ENCODE measurements around the gene CTSA.

The CTSA gene

DNA sequence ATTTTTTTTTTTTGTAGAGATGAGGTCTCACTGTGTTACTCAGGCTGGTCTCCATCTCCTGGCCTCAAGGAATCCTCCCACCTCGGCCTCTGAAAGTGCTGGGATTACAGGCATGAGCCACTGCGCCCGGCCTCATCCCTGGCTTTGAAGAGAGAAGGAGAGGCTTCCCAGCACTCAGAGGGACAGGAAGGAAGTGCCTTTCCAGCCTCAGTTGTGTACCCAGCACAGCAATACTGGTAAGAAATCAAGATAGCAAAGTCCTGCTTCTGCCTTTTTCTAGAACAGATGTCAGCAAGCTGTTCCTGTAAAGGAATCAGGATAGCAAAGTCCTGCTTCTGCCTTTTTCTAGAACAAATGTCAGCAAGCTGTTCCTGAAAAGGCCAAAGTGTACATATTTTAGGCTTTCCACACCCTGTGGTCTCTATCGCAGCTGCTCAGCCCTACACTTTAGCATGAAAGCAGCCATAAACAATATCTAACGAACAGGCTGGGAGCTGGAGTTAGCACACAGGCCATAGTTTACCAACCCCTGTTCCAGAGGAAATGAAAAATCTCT is 27.1 kb downstream of the CTSA start:
- H3K4me3 ChIP-seq (ENCODE audit: control insufficient read depth, low read depth, low read length) = no peak overlapping the region
- no peak for DNase-seq (ENCODE audit: low read depth)
- TF ChIP-seq, protein P1, sequence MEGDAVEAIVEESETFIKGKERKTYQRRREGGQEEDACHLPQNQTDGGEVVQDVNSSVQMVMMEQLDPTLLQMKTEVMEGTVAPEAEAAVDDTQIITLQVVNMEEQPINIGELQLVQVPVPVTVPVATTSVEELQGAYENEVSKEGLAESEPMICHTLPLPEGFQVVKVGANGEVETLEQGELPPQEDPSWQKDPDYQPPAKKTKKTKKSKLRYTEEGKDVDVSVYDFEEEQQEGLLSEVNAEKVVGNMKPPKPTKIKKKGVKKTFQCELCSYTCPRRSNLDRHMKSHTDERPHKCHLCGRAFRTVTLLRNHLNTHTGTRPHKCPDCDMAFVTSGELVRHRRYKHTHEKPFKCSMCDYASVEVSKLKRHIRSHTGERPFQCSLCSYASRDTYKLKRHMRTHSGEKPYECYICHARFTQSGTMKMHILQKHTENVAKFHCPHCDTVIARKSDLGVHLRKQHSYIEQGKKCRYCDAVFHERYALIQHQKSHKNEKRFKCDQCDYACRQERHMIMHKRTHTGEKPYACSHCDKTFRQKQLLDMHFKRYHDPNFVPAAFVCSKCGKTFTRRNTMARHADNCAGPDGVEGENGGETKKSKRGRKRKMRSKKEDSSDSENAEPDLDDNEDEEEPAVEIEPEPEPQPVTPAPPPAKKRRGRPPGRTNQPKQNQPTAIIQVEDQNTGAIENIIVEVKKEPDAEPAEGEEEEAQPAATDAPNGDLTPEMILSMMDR (IDR thresholded peaks at IDR 0.05; ENCODE audit: control insufficient read depth, insufficient read depth, low read depth, low read length, missing control alignments) = no peak

DNA sequence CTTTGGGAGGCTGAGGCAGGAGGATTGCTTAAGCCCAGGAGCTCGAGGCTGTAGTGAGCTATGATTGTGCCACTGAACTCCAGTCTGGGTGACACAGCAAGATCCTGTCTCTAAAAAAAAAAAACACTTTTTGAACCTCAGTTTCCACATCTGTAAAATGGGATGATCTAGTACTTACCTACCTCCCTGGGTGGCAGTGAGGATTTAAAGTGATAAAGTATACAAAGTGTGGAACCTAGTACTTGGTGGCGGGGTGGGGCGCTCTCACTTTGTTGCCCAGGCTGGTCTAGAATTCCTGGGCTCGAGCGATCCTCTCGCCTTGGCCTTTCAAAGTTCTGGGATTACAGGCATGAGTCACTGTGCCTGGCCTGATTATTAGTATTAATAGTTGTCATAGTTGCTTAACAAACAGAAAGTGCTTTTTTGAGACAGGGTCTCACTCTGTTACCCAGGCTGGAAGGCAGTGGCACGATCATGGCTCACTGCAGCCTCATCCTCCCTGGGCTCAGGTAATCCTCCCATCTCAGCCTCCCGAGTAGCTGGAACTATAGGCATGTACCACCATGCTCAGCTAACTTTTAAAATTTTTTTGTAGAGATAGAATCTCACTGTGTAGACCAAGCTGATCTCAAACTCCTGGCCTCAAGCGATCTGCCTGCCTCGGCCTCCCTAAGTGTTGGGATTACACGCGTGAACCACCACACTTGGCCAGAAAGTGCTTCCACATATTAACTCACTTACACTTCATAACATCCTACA is 27.8 kb downstream of the CTSA start:
- no peak for DNase-seq (ENCODE audit: low read depth)
- TF ChIP-seq, protein P1 (IDR thresholded peaks at IDR 0.05; ENCODE audit: control insufficient read depth, insufficient read depth, low read depth, low read length, missing control alignments) = no peak
- no peak overlapping the region for H3K4me3 ChIP-seq (ENCODE audit: control insufficient read depth, low read depth, low read length)

DNA sequence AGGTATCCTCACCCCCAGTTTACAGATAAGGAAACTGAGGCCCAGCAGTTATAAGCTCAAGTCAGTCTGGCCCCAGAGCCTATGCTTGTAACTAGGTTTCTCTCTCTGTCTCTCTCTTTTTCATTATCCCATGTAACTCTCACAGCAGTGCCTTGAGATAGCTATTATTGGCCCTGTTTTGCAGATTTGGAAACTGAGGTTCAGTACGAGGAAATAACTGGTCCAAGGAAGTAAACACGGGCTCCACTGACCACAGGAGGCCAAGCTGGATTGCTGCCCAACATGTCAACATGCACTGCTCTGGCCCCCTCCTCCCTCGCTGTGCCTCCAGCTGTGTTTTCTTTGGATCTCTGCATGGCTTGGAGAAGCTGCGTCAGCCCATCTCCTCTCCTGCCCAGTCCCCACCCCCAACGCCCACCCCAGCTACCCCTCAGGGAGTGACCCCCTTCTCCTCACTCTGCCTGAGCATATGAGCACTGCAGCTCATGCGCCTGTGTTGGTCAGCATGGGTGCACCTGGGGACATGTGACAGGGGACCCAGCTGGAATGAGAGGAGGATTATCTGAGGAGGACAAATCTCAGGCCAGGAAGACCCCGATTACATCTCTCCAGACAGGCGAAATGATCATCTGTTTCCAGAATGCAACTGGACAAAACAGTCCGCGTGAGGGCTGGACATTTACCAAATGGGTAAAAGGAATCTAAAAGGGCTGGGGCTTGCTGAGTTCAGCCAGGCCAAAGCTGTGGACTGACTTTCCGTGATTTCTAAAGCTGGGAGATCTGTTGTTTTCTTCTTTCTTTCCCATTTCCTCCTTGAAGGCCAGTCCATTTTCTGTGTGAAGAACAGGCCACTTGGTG is 28.6 kb downstream of the CTSA start:
- H3K4me3 ChIP-seq (ENCODE audit: control insufficient read depth, low read depth, low read length) = no peak overlapping the region
- DNase-seq (ENCODE audit: low read depth) = no peak
- TF ChIP-seq, protein P1 (IDR thresholded peaks at IDR 0.05; ENCODE audit: control insufficient read depth, insufficient read depth, low read depth, low read length, missing control alignments) = no peak

DNA sequence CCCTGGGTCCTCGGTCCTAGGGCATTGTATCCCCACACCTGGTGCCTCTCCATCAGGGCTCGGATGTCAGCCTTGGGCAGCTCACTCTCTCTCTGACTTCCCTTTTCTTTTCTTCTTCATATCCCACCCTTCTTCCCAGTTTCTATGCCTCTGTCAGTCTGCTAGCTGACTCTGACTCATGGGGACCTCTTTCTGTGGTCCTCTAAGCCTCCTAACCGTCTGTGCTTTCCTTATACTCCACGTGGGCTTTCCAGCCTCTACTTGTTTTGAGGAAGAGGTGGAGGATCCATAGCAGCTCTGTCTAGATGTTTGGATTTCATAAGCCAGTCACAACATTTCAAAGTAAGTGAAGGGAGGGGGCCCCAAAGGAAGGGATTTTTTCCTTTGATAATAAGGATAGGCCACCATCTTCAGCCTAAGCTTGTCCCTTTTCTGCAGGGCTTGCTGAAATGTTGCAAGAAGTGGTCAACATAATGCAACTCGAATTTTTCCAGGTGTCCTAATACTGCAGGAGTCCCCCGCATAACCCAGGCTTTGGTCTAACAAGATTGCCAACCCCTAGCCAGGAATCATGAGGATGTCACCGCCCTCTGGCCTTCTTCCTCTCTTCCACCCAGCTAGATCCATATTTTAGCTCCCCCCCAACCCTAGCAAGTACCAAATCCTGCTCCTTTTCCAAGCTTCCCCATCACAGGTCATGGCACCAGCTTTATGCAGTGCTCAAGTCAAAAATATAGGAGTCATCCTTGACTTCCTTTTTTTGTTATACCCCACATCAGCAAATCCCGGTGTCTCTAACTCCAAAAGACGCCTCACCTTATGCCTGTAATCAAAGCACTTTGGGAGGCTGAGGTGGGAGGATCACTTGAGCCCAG is 29.6 kb downstream of the CTSA start:
- no peak for DNase-seq (ENCODE audit: low read depth)
- TF ChIP-seq, protein P1 (IDR thresholded peaks at IDR 0.05; ENCODE audit: control insufficient read depth, insufficient read depth, low read depth, low read length, missing control alignments) = no peak
- no peak overlapping the region for H3K4me3 ChIP-seq (ENCODE audit: control insufficient read depth, low read depth, low read length)

DNA sequence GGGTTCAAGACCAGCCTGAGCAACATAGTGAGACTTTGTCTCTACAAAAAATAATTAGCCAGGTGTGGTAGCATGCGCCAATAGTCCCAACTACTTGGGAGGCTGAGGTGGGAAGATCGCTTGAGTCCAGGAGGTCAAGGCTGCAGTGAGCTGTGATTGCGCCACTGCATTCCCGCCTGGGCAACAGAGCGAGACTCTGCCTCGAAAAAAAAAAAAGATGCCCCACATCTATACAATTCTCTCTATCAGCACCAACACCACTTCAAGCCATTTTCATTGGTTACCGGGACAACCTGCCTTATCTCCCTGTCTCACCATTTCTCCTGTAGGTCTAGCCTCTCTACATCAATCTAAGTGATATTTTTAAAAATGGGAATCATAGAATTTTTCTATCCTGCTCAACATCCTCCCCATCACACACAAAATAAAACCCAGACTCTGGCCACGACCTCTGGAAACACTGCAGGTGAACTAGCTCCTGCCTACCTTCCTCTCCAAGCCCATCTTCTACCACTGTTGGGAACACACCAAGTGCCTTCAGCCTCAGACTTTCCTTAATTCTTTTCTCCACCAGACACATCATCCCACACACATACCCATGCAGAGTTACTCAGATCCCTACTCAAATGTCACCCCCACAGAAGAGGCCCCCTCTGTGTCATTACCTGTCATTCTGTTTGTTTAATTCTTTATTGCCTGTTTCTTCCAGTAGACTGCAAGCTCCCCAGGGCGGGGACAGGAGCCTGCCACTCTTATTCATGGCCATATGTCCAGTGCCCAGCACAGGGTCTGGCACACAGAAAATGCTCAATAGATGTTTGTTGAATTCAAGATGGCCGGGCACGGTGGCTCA is 30.4 kb downstream of the CTSA start:
- no peak for DNase-seq (ENCODE audit: low read depth)
- H3K4me3 ChIP-seq (ENCODE audit: control insufficient read depth, low read depth, low read length) = no peak overlapping the region
- TF ChIP-seq, protein P1 (IDR thresholded peaks at IDR 0.05; ENCODE audit: control insufficient read depth, insufficient read depth, low read depth, low read length, missing control alignments) = no peak
